DND-41 (cell line): ENCODE results near the gene GCDH.
"Not testable (repeated sequence)": the region's sequence is repeated elsewhere in the genome, so short reads cannot be mapped to it uniquely, and the experiment has no call there.

ENCODE experiments used
- ATAC-seq: fragments of 200-7000 bp; cut with Tn5 transposase; 3 replicates; pipeline ENCODE4 v1.9.1; 2021; ENCODE audit warnings: low read depth; ENCODE audit not compliant: insufficient read depth
- DNase-seq: peaks from one replicate; pipeline ENCODE4 v3.0.0-alpha.2; 2020
- H2AFZ ChIP-seq: 2 replicates; pipeline ENCODE4 v1.6.0; 2012; ENCODE audit warnings: low read depth, low read length
- H3K27ac ChIP-seq: 2 replicates; pipeline ENCODE4 v1.5.1; 2012; ENCODE audit warnings: low read length, inconsistent platforms
- H3K27me3 ChIP-seq: fragments of 200-600 bp; sonication (generic); 2 replicates; pipeline ENCODE4 v1.6.0; 2012; ENCODE audit warnings: low read length, mild to moderate bottlenecking, inconsistent platforms; ENCODE audit not compliant: insufficient read depth, poor library complexity
- H3K36me3 ChIP-seq: 2 replicates; pipeline ENCODE4 v1.5.1; 2012; ENCODE audit warnings: low read length, inconsistent platforms; ENCODE audit not compliant: insufficient read depth
- H3K4me1 ChIP-seq: 2 replicates; pipeline ENCODE4 v1.5.1; 2012; ENCODE audit warnings: mild to moderate bottlenecking, low read length; ENCODE audit not compliant: insufficient read depth
- H3K4me2 ChIP-seq: 2 replicates; pipeline ENCODE4 v1.6.0; 2012; ENCODE audit warnings: mild to moderate bottlenecking, moderate library complexity, low read length, inconsistent platforms; ENCODE audit not compliant: insufficient read depth
- H3K4me3 ChIP-seq, 2 experiments: fragments of 200-600 bp in 1 of 2; shearing (Covaris generic) in 1 of 2; 2 replicates each; pipeline ENCODE4 v1.5.1; 2012 to 2016; ENCODE audit warnings: inconsistent platforms in 2 of 2, low read length in 2 of 2, mild to moderate bottlenecking in 2 of 2, low read depth in 1 of 2, moderate library complexity in 1 of 2
- H3K79me2 ChIP-seq: 2 replicates; pipeline ENCODE4 v1.6.0; 2012; ENCODE audit warnings: low read length, inconsistent platforms; ENCODE audit not compliant: insufficient read depth
- H3K9ac ChIP-seq: 2 replicates; pipeline ENCODE4 v1.6.0; 2012; ENCODE audit warnings: low read depth, mild to moderate bottlenecking, inconsistent platforms, low read length, moderate library complexity
- H3K9me3 ChIP-seq: 2 replicates; pipeline ENCODE4 v1.5.1; 2012; ENCODE audit warnings: low read length, moderate library complexity, mild to moderate bottlenecking, inconsistent platforms; ENCODE audit not compliant: insufficient read depth, severe bottlenecking
- H4K20me1 ChIP-seq: 2 replicates; pipeline ENCODE4 v1.6.0; 2012; ENCODE audit warnings: low read length; ENCODE audit not compliant: insufficient read depth
- CTCF ChIP-seq: IDR thresholded peaks from 2 replicates; pipeline ENCODE4 v1.5.1; 2012; ENCODE audit warnings: borderline replicate concordance, low read length, moderate library complexity, mild to moderate bottlenecking; ENCODE audit not compliant: poor library complexity, severe bottlenecking; ENCODE audit errors: extremely low read depth
- EZH2 ChIP-seq: IDR thresholded peaks from 3 replicates; pipeline ENCODE4 v1.6.1; 2012; ENCODE audit warnings: borderline replicate concordance, low read depth, mild to moderate bottlenecking, moderate library complexity, low read length, inconsistent platforms; ENCODE audit not compliant: severe bottlenecking

The GCDH gene

GRCh38 chr19:12912571-12912970, 21.6 kb downstream of the GCDH start:
- Histone ChIP-seq H3K27me3 (no peaks in the 10 kb centered on the region), H3K9me3 (no peaks in the 10 kb centered on the region), H3K4me2 (no peak overlapping the region), H3K9ac (no peak overlapping the region), H3K27ac (no peak overlapping the region), H3K4me3 (no peak overlapping the region), H2AFZ (no peak overlapping the region), H3K79me2 (no peaks in the 10 kb centered on the region), H3K36me3 (no peaks in the 10 kb centered on the region; the same call in 1 of the 2 replicates), H3K4me1 (peaks cover 25% of the 10 kb centered on the region), H4K20me1 (no peaks in the 10 kb centered on the region)
- no peak for DNase-seq
- ATAC-seq: no peak
- TF ChIP-seq CTCF (no peak), EZH2 (no peak)

DNA sequence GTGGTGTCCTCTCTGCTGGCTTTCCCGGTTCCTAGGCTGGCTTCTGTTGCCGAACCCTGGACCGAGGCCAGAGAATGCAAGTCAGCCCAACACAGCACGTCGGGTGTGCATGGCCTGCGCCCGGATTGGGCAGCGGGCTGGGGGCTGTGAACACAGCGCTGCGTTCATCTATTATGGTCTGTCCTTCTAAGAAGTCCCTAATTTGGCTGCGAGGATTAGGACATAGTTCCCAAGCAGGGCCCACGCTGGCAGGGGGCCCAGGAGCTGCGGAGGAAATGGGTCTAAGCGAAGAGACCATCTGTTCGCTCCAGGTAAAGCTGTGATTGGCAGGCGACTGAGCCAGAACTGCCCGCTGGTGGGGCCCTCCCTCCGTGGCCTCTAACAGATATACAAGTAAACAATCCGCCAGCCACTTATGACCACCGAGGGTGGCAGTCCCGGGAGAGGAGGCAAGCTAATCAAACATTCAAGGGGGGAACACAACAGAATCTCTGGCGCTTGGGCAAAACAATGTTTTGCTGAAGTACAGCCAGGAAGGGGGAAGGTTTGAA, 22.1 kb downstream of the GCDH start:
- Histone ChIP-seq H3K27me3 (no peaks in the 10 kb centered on the region), H3K4me3 (no peak overlapping the region), H3K9ac (peak overlapping the region; percentile 48), H3K36me3 (no peaks in the 10 kb centered on the region; the same call in none of the 2 replicates), H3K79me2 (0 out of 2 replicates have a peak, but pooled peaks cover 2% of the 10 kb centered on the region), H3K9me3 (no peaks in the 10 kb centered on the region), H2AFZ (no peak overlapping the region), H3K4me1 (peaks cover 29% of the 10 kb centered on the region), H3K27ac (peak overlapping the region; percentile 83), H4K20me1 (no peaks in the 10 kb centered on the region), H3K4me2 (peak overlapping the region; percentile 46; the same call in 1 of the 2 replicates)
- TF ChIP-seq EZH2 (no peak), CTCF (no peak)
- DNase-seq (no peak), ATAC-seq (no peak)

DNA sequence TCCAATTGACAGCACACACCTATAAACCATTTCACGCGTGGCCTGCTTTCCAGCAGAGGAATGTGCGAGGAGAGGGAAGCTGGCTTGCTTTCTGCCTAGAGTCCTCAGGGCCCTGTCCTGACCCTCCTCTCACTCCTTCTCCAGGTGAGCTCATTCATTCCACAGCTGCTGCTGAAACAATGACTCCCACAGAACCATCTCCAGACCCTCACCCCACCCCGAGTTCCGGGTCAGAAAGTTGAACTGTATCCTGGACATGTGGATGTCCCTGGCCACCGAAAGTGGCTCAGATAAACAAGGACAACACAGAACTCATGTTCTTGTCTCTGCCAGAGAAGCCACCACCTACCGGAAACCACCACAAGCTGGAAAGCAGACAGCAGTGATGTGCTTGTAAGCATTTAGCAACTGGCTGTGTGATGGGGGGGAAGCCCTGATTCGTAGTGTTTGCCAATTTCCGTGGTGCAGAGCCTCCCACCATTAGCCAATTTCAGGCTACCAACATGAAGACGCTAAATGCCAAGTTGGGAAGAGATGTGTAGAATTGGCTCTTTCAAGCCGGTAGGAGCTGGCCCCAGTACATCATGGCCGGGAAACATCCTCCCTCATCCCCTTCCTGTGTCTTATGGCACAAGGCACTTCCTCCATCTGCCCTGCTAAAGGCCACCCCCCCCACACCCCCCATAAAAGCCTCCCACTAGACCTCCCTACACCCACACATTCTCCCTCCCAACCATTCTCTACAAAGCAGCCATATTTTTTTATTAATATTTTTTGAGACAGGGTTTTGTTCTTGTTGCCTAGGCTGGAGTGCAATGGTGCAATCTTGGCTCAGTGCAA, 23.1 kb downstream of the GCDH start:
- peak overlapping the region; percentile 83 for H3K27ac ChIP-seq
- peak overlapping the region in 1 of 2 experiments; percentile 28; a peak in 2 of 4 replicates for H3K4me3 ChIP-seq
- peak overlapping the region; percentile 55 for H2AFZ ChIP-seq
- H4K20me1 ChIP-seq: no peaks in the 10 kb centered on the region
- no peaks in the 10 kb centered on the region for H3K27me3 ChIP-seq
- ATAC-seq (peak; percentile 80), DNase-seq (peak; percentile 74)
- peaks cover 39% of the 10 kb centered on the region for H3K4me1 ChIP-seq
- H3K79me2 ChIP-seq: peaks cover 6% of the 10 kb centered on the region; the same call in 1 of the 2 replicates
- H3K9ac ChIP-seq: peak overlapping the region; percentile 48
- H3K9me3 ChIP-seq: no peaks in the 10 kb centered on the region
- TF ChIP-seq EZH2 (no peak), CTCF (peak; percentile 2)
- peak overlapping the region; percentile 46 for H3K4me2 ChIP-seq
- H3K36me3 ChIP-seq: no peaks in the 10 kb centered on the region; the same call in 1 of the 2 replicates

DNA sequence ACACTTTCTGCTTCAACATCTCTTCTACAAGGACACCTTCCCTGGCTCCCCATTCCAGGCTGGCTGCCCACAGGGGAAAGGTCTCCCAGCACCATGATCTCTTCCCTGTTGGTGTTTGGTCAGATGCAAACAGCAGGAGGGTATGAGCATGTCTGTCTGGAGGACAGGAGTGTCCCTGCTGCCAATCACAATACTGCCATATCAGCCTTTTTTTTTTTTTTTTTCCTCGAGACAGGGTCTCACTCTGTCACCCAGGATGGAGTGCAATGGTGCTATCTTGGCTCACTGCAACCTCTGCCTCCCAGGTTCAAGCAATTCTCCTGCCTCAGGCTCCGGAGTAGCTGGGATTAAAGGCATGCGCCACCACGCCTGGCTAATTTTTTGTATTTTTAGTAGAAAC, 24.9 kb downstream of the GCDH start:
- not testable (repeated sequence) for DNase-seq, H3K9ac ChIP-seq, H3K36me3 ChIP-seq, H3K4me2 ChIP-seq, H3K27ac ChIP-seq, H2AFZ ChIP-seq, ATAC-seq, H3K79me2 ChIP-seq, H3K9me3 ChIP-seq, H3K4me3 ChIP-seq, H4K20me1 ChIP-seq, H3K27me3 ChIP-seq
- H3K4me1 ChIP-seq: peaks cover 45% of the 10 kb centered on the region
